OCI-LY1 (cell line): Measurements from ENCODE around the gene GRID2.

Source experiments
- H2AFZ ChIP-seq: fragments of 200-600 bp; sonication (generic), shearing (Covaris generic); 2 replicates; pipeline ENCODE4 v1.6.0; 2014; ENCODE audit warnings: antibody characterized with exemption, mild to moderate bottlenecking, low read length
- H3F3A ChIP-seq: fragments of 200-600 bp; sonication (generic), shearing (Covaris generic); 2 replicates; pipeline ENCODE4 v1.6.0; 2014; ENCODE audit warnings: mild to moderate bottlenecking, antibody characterized with exemption, low read length, moderate library complexity; ENCODE audit not compliant: insufficient read depth
- H3K27ac ChIP-seq: fragments of 200-600 bp; sonication (generic); 2 replicates; pipeline ENCODE4 v1.5.1; 2014; ENCODE audit warnings: low read length, mixed run types, mild to moderate bottlenecking, low read depth; ENCODE audit not compliant: poor library complexity, severe bottlenecking
- H3K27me3 ChIP-seq: fragments of 200-600 bp; sonication (generic); 2 replicates; pipeline ENCODE4 v1.6.0; 2014; ENCODE audit warnings: antibody characterized with exemption, mild to moderate bottlenecking, low read length, moderate library complexity; ENCODE audit not compliant: insufficient read depth
- H3K36me3 ChIP-seq: fragments of 200-600 bp; sonication (generic); 2 replicates; pipeline ENCODE4 v1.6.1; 2014; ENCODE audit warnings: mild to moderate bottlenecking, antibody characterized with exemption, low read length, moderate library complexity, mixed read lengths; ENCODE audit not compliant: insufficient read depth
- H3K4me1 ChIP-seq: fragments of 200-600 bp; sonication (generic); 2 replicates; pipeline ENCODE4 v1.5.1; 2014; ENCODE audit warnings: mild to moderate bottlenecking, low read length, moderate library complexity; ENCODE audit not compliant: insufficient read depth, severe bottlenecking
- H3K4me2 ChIP-seq: fragments of 200-600 bp; sonication (generic), shearing (Covaris generic); 2 replicates; pipeline ENCODE4 v1.6.1; 2014; ENCODE audit warnings: low read length
- H3K4me3 ChIP-seq: fragments of 200-600 bp; sonication (generic); 2 replicates; pipeline ENCODE4 v1.5.1; 2014; ENCODE audit warnings: low read length, low read depth, mild to moderate bottlenecking, mixed read lengths; ENCODE audit not compliant: poor library complexity, severe bottlenecking
- H3K79me2 ChIP-seq: fragments of 200-600 bp; shearing (Covaris generic); 2 replicates; pipeline ENCODE4 v1.6.1; 2016; ENCODE audit warnings: mixed run types, low read length, mixed read lengths; ENCODE audit not compliant: insufficient read depth
- H3K9ac ChIP-seq: fragments of 200-600 bp; sonication (generic), shearing (Covaris generic); 2 replicates; pipeline ENCODE4 v1.6.1; 2014; ENCODE audit warnings: mild to moderate bottlenecking, low read length, mixed read lengths
- H3K9me2 ChIP-seq: fragments of 200-600 bp; sonication (generic), shearing (Covaris generic); 2 replicates; pipeline ENCODE4 v1.6.1; 2014; ENCODE audit warnings: low read depth, mild to moderate bottlenecking, low read length, mixed read lengths
- H3K9me3 ChIP-seq: fragments of 200-600 bp; shearing (Covaris generic); 2 replicates; pipeline ENCODE4 v1.6.1; 2014; ENCODE audit warnings: low read length, mixed read lengths
- H4K20me1 ChIP-seq: fragments of 200-600 bp; sonication (generic), shearing (Covaris generic); 2 replicates; pipeline ENCODE4 v1.6.0; 2016; ENCODE audit warnings: mild to moderate bottlenecking, low read length; ENCODE audit not compliant: insufficient read depth
- CTCF ChIP-seq: fragments of 200-600 bp; sonication (generic), shearing (Covaris generic); IDR thresholded peaks from 2 replicates; pipeline ENCODE4 v1.5.1; 2017; ENCODE audit warnings: mild to moderate bottlenecking, antibody characterized with exemption, low read length, moderate library complexity, mixed read lengths
- EZH2 ChIP-seq: fragments of 200-600 bp; sonication (generic), shearing (Covaris generic); IDR thresholded peaks from 2 replicates; pipeline ENCODE4 v1.8.0; 2017; ENCODE audit warnings: borderline replicate concordance, mixed run types, mild to moderate bottlenecking, antibody characterized with exemption, low read length, moderate library complexity, mixed read lengths

GRID2 gene

GRCh38 chr4:92522356-92522755 lies 218.6 kb downstream of the GRID2 start:
- Histone ChIP-seq H3K9ac (no peak overlapping the region), H3K36me3 (no peaks in the 10 kb centered on the region), H3K27ac (no peak overlapping the region), H3F3A (no peaks in the 10 kb centered on the region), H3K27me3 (no peaks in the 10 kb centered on the region), H3K79me2 (no peaks in the 10 kb centered on the region), H3K4me1 (no peaks in the 10 kb centered on the region), H2AFZ (no peak overlapping the region), H4K20me1 (no peaks in the 10 kb centered on the region), H3K4me3 (no peak overlapping the region), H3K9me3 (no peaks in the 10 kb centered on the region), H3K4me2 (no peak overlapping the region), H3K9me2 (no peaks in the 10 kb centered on the region)
- TF ChIP-seq EZH2 (no peak), CTCF (no peak)

- Histone ChIP-seq H3K4me1 (no peaks in the 10 kb centered on the region), H3K79me2 (no peaks in the 10 kb centered on the region), H4K20me1 (no peaks in the 10 kb centered on the region), H3K4me3 (no peak overlapping the region), H3K27me3 (no peaks in the 10 kb centered on the region), H3K27ac (no peak overlapping the region), H3K9ac (no peak overlapping the region), H3K36me3 (no peaks in the 10 kb centered on the region), H2AFZ (no peak overlapping the region), H3K9me2 (no peaks in the 10 kb centered on the region), H3K4me2 (no peak overlapping the region), H3F3A (no peaks in the 10 kb centered on the region), H3K9me3 (no peaks in the 10 kb centered on the region)
- TF ChIP-seq EZH2 (no peak), CTCF (no peak)
Observed at GRCh38 chr4:92524131-92524530, 220.4 kb downstream of the GRID2 start.

- TF ChIP-seq EZH2, result no peak
- TF ChIP-seq CTCF, result no peak
- Histone ChIP-seq H3K9me3 (no peaks in the 10 kb centered on the region), H4K20me1 (no peaks in the 10 kb centered on the region), H3K9me2 (no peaks in the 10 kb centered on the region), H3K79me2 (no peaks in the 10 kb centered on the region), H3K36me3 (no peaks in the 10 kb centered on the region), H3K9ac (no peak overlapping the region), H3K4me3 (no peak overlapping the region), H3K27ac (no peak overlapping the region), H2AFZ (no peak overlapping the region), H3K27me3 (no peaks in the 10 kb centered on the region), H3K4me1 (no peaks in the 10 kb centered on the region), H3K4me2 (no peak overlapping the region), H3F3A (no peaks in the 10 kb centered on the region)
Observed at GRCh38 chr4:92528541-92528940, 224.8 kb downstream of the GRID2 start.
